ENCODE measurements around the gene SELP.
A peak's percentile ranks its signal among the peaks of the same experiment; 100 is the strongest.

SELP gene

DNA sequence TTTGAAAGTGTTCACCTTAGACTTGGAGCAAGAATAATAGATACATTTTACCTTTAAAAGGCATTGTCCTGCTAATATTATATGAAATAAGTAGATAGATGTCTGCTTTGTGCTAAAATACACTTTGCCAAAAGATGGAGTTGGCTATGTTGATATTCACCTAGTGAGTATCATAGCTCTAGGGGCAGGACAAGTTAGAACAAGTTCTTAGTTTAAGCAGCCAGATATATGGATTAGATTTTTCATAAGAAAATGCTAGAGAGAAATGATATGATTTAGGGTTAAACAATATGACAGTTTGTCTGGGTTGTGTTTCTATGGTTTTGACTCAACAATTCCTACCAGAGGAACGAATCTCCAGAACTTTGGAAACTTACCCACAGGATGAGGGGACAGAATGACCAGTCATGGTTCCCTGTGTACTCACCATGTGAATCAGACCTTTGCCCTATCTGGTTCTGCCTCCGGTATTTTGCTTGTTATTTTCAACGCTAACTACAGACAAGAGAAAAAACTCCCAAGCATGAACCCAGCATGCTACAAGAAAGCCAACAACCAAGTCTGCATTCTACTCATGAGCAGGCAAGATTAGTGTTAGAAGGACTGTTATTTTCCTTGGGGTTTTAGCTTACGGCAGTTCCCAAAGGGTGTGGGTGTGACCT, 45.3 kb downstream of the SELP start:
- Histone ChIP-seq H3K4me2 (ENCODE audit: low read length, poor library complexity, severe bottlenecking) (no peak overlapping the region), H3K9me3 (ENCODE audit: control insufficient read depth, low read length) (no peaks in the 10 kb centered on the region), H3K4me1 (ENCODE audit: control insufficient read depth, insufficient read depth, low read depth, low read length) (peaks cover 4% of the 10 kb centered on the region), H2BK120ac (ENCODE audit: low read depth, low read length) (no peak overlapping the region), H3K27ac (ENCODE audit: low read length, poor library complexity, severe bottlenecking) (no peak overlapping the region), H3K4me3 (ENCODE audit: insufficient read depth in 1 of 2, low read depth in 1 of 2, low read length in 2 of 2) (no peak overlapping the region), H3K14ac (ENCODE audit: low read length in 2 of 2) (no peak overlapping the region), H2AK5ac (ENCODE audit: low read length, severe bottlenecking) (no peak overlapping the region), H3K4ac (ENCODE audit: low read depth in 1 of 2, low read length in 2 of 2) (no peak overlapping the region), H4K8ac (ENCODE audit: low read length) (no peak overlapping the region), H2BK12ac (ENCODE audit: low read length in 2 of 2) (no peak overlapping the region), H3K23ac (ENCODE audit: low read length in 2 of 2) (no peak overlapping the region), H3K27me3 (ENCODE audit: control insufficient read depth in 1 of 2, insufficient read depth in 1 of 2, low read length in 2 of 2) (peaks cover 0 to 3% of the 10 kb centered on the region in 2 experiments), H2AFZ (ENCODE audit: low read depth, low read length) (no peak overlapping the region), H2BK15ac (ENCODE audit: low read depth, poor library complexity, severe bottlenecking) (no peak overlapping the region), H3K36me3 (ENCODE audit: control insufficient read depth in 1 of 2, insufficient read depth in 2 of 2, low read depth in 1 of 2, low read length in 2 of 2) (no peaks in the 10 kb centered on the region), H3K9ac (ENCODE audit: low read length) (peak overlapping the region; percentile 18), H4K91ac (ENCODE audit: low read length) (no peak overlapping the region), H3K18ac (ENCODE audit: low read depth in 1 of 2, low read length in 2 of 2) (no peak overlapping the region), H2BK5ac (ENCODE audit: low read depth, low read length, poor library complexity, severe bottlenecking) (no peak overlapping the region), H3K79me1 (replicated peaks; ENCODE audit: low read length, poor library complexity, severe bottlenecking) (no peaks in the 10 kb centered on the region)
- no peak for DNase-seq
- WGBS, result 74% methylated on average over 3 of the region's 4 CpGs

DNA sequence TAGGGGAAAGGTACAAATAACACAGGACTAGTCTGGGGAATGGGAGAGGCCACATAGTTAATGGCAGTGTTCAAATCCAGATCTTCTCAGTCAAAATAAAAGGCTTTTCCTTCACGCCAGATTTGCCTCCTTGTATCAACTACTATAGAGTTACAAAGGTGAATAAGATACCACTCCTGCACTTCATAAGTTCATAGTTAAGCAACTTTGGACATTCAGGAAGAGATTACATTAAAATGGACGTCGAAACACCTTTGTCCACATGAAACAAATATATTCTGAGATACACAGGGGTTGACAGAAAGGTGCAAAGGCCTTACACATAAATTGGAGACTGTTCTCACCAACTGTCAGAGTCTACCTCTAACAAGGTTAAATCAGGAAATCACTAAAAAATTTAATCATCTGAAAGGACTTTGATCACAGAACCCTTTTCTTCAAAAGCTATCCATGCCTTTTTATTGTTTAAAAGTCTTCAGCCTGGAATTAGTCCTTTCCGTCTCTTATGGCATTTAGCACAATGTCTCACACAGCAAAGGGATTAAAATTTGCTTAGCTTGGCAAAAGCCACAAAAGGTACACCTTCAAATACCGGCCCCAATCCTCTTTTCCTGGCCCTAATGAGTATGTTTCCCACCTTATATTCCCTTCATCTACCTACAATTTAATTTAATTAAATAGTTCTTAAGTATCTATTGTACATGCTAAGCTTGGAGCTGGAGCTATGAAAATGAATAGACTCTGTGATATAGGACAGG, 51.8 kb downstream of the SELP start:
- Histone ChIP-seq H3K27ac (ENCODE audit: low read length, poor library complexity, severe bottlenecking) (no peak overlapping the region), H3K14ac (ENCODE audit: low read length in 2 of 2) (no peak overlapping the region), H2BK12ac (ENCODE audit: low read length in 2 of 2) (no peak overlapping the region), H2BK15ac (ENCODE audit: low read depth, poor library complexity, severe bottlenecking) (no peak overlapping the region), H3K4me2 (ENCODE audit: low read length, poor library complexity, severe bottlenecking) (no peak overlapping the region), H4K8ac (ENCODE audit: low read length) (no peak overlapping the region), H2AK5ac (ENCODE audit: low read length, severe bottlenecking) (no peak overlapping the region), H3K4me1 (ENCODE audit: control insufficient read depth, insufficient read depth, low read depth, low read length) (no peaks in the 10 kb centered on the region), H2BK120ac (ENCODE audit: low read depth, low read length) (no peak overlapping the region), H3K23ac (ENCODE audit: low read length in 2 of 2) (no peak overlapping the region), H3K9me3 (ENCODE audit: control insufficient read depth, low read length) (no peaks in the 10 kb centered on the region), H3K79me1 (replicated peaks; ENCODE audit: low read length, poor library complexity, severe bottlenecking) (no peaks in the 10 kb centered on the region), H3K4me3 (ENCODE audit: insufficient read depth in 1 of 2, low read depth in 1 of 2, low read length in 2 of 2) (no peak overlapping the region), H3K9ac (ENCODE audit: low read length) (no peak overlapping the region), H3K4ac (ENCODE audit: low read depth in 1 of 2, low read length in 2 of 2) (no peak overlapping the region), H2BK5ac (ENCODE audit: low read depth, low read length, poor library complexity, severe bottlenecking) (no peak overlapping the region), H3K27me3 (ENCODE audit: control insufficient read depth in 1 of 2, insufficient read depth in 1 of 2, low read length in 2 of 2) (peaks cover 0 to 33% of the 10 kb centered on the region in 2 experiments), H3K36me3 (ENCODE audit: control insufficient read depth in 1 of 2, insufficient read depth in 2 of 2, low read depth in 1 of 2, low read length in 2 of 2) (no peaks in the 10 kb centered on the region), H4K91ac (ENCODE audit: low read length) (no peak overlapping the region), H2AFZ (ENCODE audit: low read depth, low read length) (no peak overlapping the region), H3K18ac (ENCODE audit: low read depth in 1 of 2, low read length in 2 of 2) (no peak overlapping the region)
- 70% methylated on average over 4 of the region's 5 CpGs for WGBS
- no peak for DNase-seq

DNA sequence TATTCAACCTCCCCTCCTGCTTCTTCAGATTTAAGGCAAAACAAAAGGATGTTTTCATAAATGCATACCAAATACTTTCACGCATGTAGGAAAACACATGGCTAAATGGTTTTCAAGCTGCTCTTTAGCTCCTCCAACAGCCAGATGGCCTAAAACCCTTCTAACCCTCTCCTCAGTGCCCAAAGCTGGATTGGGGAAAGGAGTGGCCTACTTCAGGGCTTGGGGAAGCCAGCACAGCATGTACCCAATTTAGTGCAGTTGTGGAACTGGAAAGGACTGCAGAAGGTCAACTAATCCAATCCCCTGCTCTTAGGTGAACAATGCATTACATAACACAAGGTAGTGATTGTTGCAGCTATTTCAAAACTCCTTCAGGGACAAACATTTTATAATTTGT, 53.0 kb downstream of the SELP start:
- Histone ChIP-seq H2AFZ (ENCODE audit: low read depth, low read length) (no peak overlapping the region), H3K23ac (ENCODE audit: low read length in 2 of 2) (no peak overlapping the region), H2BK15ac (ENCODE audit: low read depth, poor library complexity, severe bottlenecking) (no peak overlapping the region), H3K14ac (ENCODE audit: low read length in 2 of 2) (no peak overlapping the region), H3K4me1 (ENCODE audit: control insufficient read depth, insufficient read depth, low read depth, low read length) (no peaks in the 10 kb centered on the region), H2BK5ac (ENCODE audit: low read depth, low read length, poor library complexity, severe bottlenecking) (no peak overlapping the region), H3K9me3 (ENCODE audit: control insufficient read depth, low read length) (no peaks in the 10 kb centered on the region), H3K4me2 (ENCODE audit: low read length, poor library complexity, severe bottlenecking) (no peak overlapping the region), H3K4ac (ENCODE audit: low read depth in 1 of 2, low read length in 2 of 2) (no peak overlapping the region), H2AK5ac (ENCODE audit: low read length, severe bottlenecking) (no peak overlapping the region), H4K91ac (ENCODE audit: low read length) (no peak overlapping the region), H3K27me3 (ENCODE audit: control insufficient read depth in 1 of 2, insufficient read depth in 1 of 2, low read length in 2 of 2) (peaks cover 0 to 33% of the 10 kb centered on the region in 2 experiments), H3K36me3 (ENCODE audit: control insufficient read depth in 1 of 2, insufficient read depth in 2 of 2, low read depth in 1 of 2, low read length in 2 of 2) (no peaks in the 10 kb centered on the region), H3K4me3 (ENCODE audit: insufficient read depth in 1 of 2, low read depth in 1 of 2, low read length in 2 of 2) (no peak overlapping the region), H2BK12ac (ENCODE audit: low read length in 2 of 2) (no peak overlapping the region), H3K9ac (ENCODE audit: low read length) (no peak overlapping the region), H3K18ac (ENCODE audit: low read depth in 1 of 2, low read length in 2 of 2) (no peak overlapping the region), H4K8ac (ENCODE audit: low read length) (no peak overlapping the region), H2BK120ac (ENCODE audit: low read depth, low read length) (no peak overlapping the region), H3K79me1 (replicated peaks; ENCODE audit: low read length, poor library complexity, severe bottlenecking) (no peaks in the 10 kb centered on the region), H3K27ac (ENCODE audit: low read length, poor library complexity, severe bottlenecking) (no peak overlapping the region)
- 85% methylated on average over 1 of the region's 1 CpG for WGBS
- no peak for DNase-seq

DNA sequence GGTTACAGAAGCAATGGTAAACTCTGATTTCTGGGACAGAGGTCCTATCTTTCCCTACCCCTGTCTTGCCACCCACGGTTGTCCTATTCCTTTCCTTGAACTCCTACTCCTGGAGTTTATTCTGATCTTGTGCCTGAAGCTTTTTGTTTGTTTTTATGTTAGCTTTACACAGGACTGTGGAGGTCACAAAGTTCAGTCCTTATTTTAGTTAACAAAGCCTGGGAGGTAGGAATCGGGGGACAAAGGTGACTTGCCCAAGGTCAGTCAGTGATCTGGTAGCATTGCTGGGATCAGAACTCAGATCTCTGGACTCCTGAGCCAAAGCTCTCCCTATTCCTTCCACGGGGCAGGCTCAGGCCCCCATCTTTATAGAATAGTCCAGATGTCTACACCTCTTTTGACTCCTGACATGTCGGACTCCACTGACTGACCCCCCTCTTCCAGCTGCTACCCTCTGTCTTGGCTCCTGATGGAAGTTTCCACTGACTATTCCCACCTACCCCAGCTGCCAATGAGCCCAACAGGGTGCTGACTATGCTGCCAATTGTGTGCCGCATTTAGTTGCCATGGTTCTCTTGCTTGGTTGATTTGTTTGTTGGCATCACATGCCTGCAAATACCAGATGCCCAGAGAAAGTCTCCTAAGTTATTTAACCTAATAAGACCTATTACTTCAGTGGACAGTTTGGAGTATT, 53.5 kb downstream of the SELP start:
- 87% methylated on average over 5 of the region's 5 CpGs for WGBS
- Histone ChIP-seq H3K4me1 (ENCODE audit: control insufficient read depth, insufficient read depth, low read depth, low read length) (no peaks in the 10 kb centered on the region), H2BK5ac (ENCODE audit: low read depth, low read length, poor library complexity, severe bottlenecking) (no peak overlapping the region), H4K8ac (ENCODE audit: low read length) (no peak overlapping the region), H3K9me3 (ENCODE audit: control insufficient read depth, low read length) (no peaks in the 10 kb centered on the region), H2BK120ac (ENCODE audit: low read depth, low read length) (no peak overlapping the region), H2AK5ac (ENCODE audit: low read length, severe bottlenecking) (no peak overlapping the region), H3K79me1 (replicated peaks; ENCODE audit: low read length, poor library complexity, severe bottlenecking) (no peaks in the 10 kb centered on the region), H3K4me2 (ENCODE audit: low read length, poor library complexity, severe bottlenecking) (no peak overlapping the region), H3K36me3 (ENCODE audit: control insufficient read depth in 1 of 2, insufficient read depth in 2 of 2, low read depth in 1 of 2, low read length in 2 of 2) (no peaks in the 10 kb centered on the region), H4K91ac (ENCODE audit: low read length) (no peak overlapping the region), H2BK15ac (ENCODE audit: low read depth, poor library complexity, severe bottlenecking) (no peak overlapping the region), H3K9ac (ENCODE audit: low read length) (no peak overlapping the region), H3K4me3 (ENCODE audit: insufficient read depth in 1 of 2, low read depth in 1 of 2, low read length in 2 of 2) (no peak overlapping the region), H3K14ac (ENCODE audit: low read length in 2 of 2) (no peak overlapping the region), H3K27me3 (ENCODE audit: control insufficient read depth in 1 of 2, insufficient read depth in 1 of 2, low read length in 2 of 2) (peaks cover 0 to 33% of the 10 kb centered on the region in 2 experiments), H3K27ac (ENCODE audit: low read length, poor library complexity, severe bottlenecking) (no peak overlapping the region), H3K4ac (ENCODE audit: low read depth in 1 of 2, low read length in 2 of 2) (no peak overlapping the region), H2AFZ (ENCODE audit: low read depth, low read length) (no peak overlapping the region), H3K23ac (ENCODE audit: low read length in 2 of 2) (no peak overlapping the region), H2BK12ac (ENCODE audit: low read length in 2 of 2) (no peak overlapping the region), H3K18ac (ENCODE audit: low read depth in 1 of 2, low read length in 2 of 2) (no peak overlapping the region)
- DNase-seq, result no peak

All from mesenchymal stem cell (in vitro differentiated cells and primary cell).